GM18867 (cell line): ENCODE results near the gene TECTA.
"Not testable (repeated sequence)": the region's sequence is repeated elsewhere in the genome, so short reads cannot be mapped to it uniquely, and the experiment has no call there.

ENCODE experiments used
- ATAC-seq: cut with Tn5 transposase; IDR thresholded peaks from one replicate; pipeline ENCODE4 v1.9.1; 2021; ENCODE audit warnings: mild to moderate bottlenecking, moderate library complexity; ENCODE audit not compliant: unreplicated experiment

TECTA gene

GRCh38 chr11:121161349-121161917 is 60.4 kb downstream of the TECTA start:
- ATAC-seq = no peak

GRCh38 chr11:121163658-121164308 is 62.7 kb downstream of the TECTA start:
- ATAC-seq = peak; percentile 65

- ATAC-seq = not testable (repeated sequence)
Measured at GRCh38 chr11:121177629-121178028, 76.6 kb downstream of the TECTA start.

- no peak for ATAC-seq
Measured at GRCh38 chr11:121179306-121179705, 78.3 kb downstream of the TECTA start.

GRCh38 chr11:121180183-121180582 is 79.1 kb downstream of the TECTA start:
- ATAC-seq = no peak

GRCh38 chr11:121188776-121189175 is 87.7 kb downstream of the TECTA start:
- no peak for ATAC-seq

- ATAC-seq = no peak
Measured at GRCh38 chr11:121191818-121192217, 90.8 kb downstream of the TECTA start.

- peak; percentile 73 for ATAC-seq
Measured at GRCh38 chr11:121194731-121195596, 93.9 kb downstream of the TECTA start.

GRCh38 chr11:121198491-121198890 is 97.4 kb downstream of the TECTA start:
- no peak for ATAC-seq

GRCh38 chr11:121199516-121199915 is 98.5 kb downstream of the TECTA start:
- ATAC-seq = no peak

- no peak for ATAC-seq
Measured at GRCh38 chr11:121206810-121207209, 105.8 kb downstream of the TECTA start.

- ATAC-seq = peak; percentile 74
Measured at GRCh38 chr11:121207485-121208115, 106.6 kb downstream of the TECTA start.

GRCh38 chr11:121210445-121211080 is 109.5 kb downstream of the TECTA start:
- ATAC-seq = no peak

GRCh38 chr11:121211626-121212025 is 110.6 kb downstream of the TECTA start:
- no peak for ATAC-seq

GRCh38 chr11:121212536-121213361 is 111.7 kb downstream of the TECTA start:
- ATAC-seq = no peak

GRCh38 chr11:121213362-121213893 is 112.4 kb downstream of the TECTA start:
- no peak for ATAC-seq

- no peak for ATAC-seq
Measured at GRCh38 chr11:121214861-121215260, 113.8 kb downstream of the TECTA start.

GRCh38 chr11:121221496-121222200 is 120.6 kb downstream of the TECTA start:
- ATAC-seq = no peak

- no peak for ATAC-seq
Measured at GRCh38 chr11:121223161-121223560, 122.1 kb downstream of the TECTA start.
